Activated CD4-positive, alpha-beta T cell treated with anti-CD3 and anti-CD28 coated beads for 36 hours (primary cell): ENCODE results near the gene SCG2. TPM values are rescaled to one million over a fixed set of nuclear protein-coding genes. Genes with fewer than 3 reads are reported as not detected.

Experiments used
- ATAC-seq: fragments of 200-7000 bp; cut with Tn5 transposase; one replicate; pipeline ENCODE4 v1.10.0; 2021; ENCODE audit warnings: mild to moderate bottlenecking, moderate library complexity
- CTCF ChIA-PET: fragments of 350-600 bp; sonication (Branson Sonifier 250); formaldehyde crosslinking; loops from one replicate; lab custom pipeline; 2021; ENCODE audit warnings: antibody characterized with exemption; lab: Charles Lee
- POLR2A ChIA-PET: fragments of 350-600 bp; sonication (Branson Sonifier 250); formaldehyde crosslinking; loops from one replicate; lab custom pipeline; 2021; ENCODE audit warnings: antibody characterized with exemption, inconsistent platforms; lab: Charles Lee
- DNase-seq: peaks from one replicate; pipeline ENCODE4 v3.0.0-alpha.2; 2020
- H3K27ac Mint-ChIP-seq: one replicate; pipeline ENCODE4 v1.8.0; 2021; ENCODE audit warnings: mixed read lengths
- H3K27me3 Mint-ChIP-seq: one replicate; pipeline ENCODE4 v1.8.0; 2021; ENCODE audit warnings: mixed read lengths
- H3K36me3 Mint-ChIP-seq: one replicate; pipeline ENCODE4 v1.8.0; 2021; ENCODE audit warnings: low read depth, mixed read lengths
- H3K4me1 Mint-ChIP-seq: one replicate; pipeline ENCODE4 v1.8.0; 2021; ENCODE audit warnings: mixed read lengths
- H3K4me3 Mint-ChIP-seq: one replicate; pipeline ENCODE4 v1.8.0; 2021; ENCODE audit warnings: mild to moderate bottlenecking, moderate library complexity, mixed read lengths
- H3K9me3 Mint-ChIP-seq: one replicate; pipeline ENCODE4 v1.8.0; 2021; ENCODE audit warnings: low read depth, mixed read lengths
- intact Hi-C, 2 experiments: fragments of 100-400 bp; cut with DNase I in 1 of 2; cut with micrococcal nuclease in 1 of 2; formaldehyde crosslinking; loops; one replicate each; pipeline versions ENCODE4 v1.14.2 to v1.15.1; 2022 to 2024; cut with DNase I, micrococcal nuclease
- total RNA-seq, 2 experiments: library from RNA; stranded (reverse); gene quantifications; one replicate each; pipeline ENCODE4 v1.2.3, GENCODE V29; 2021

The SCG2 gene
- total RNA-seq, 2 experiments from 2014 or later, result not detected

GRCh38 chr2:223563462-223563861, 38.7 kb downstream of the SCG2 start:
- no peaks in the 10 kb centered on the region for H3K9me3 Mint-ChIP-seq
- H3K27ac Mint-ChIP-seq, result no peak overlapping the region
- peak; percentile 5 for DNase-seq
- ATAC-seq, result no peak
- ChIA-PET POLR2A (no interaction called here), CTCF (no interaction called here)
- H3K27me3 Mint-ChIP-seq, result no peaks in the 10 kb centered on the region
- intact Hi-C loops, result no loop called here
- H3K4me1 Mint-ChIP-seq, result no peaks in the 10 kb centered on the region
- H3K36me3 Mint-ChIP-seq, result no peaks in the 10 kb centered on the region
- H3K4me3 Mint-ChIP-seq, result no peak overlapping the region

GRCh38 chr2:223562078-223562477, 40.1 kb downstream of the SCG2 start:
- Mint-ChIP-seq H3K27ac (no peak overlapping the region), H3K36me3 (no peaks in the 10 kb centered on the region), H3K27me3 (no peaks in the 10 kb centered on the region), H3K4me1 (no peaks in the 10 kb centered on the region), H3K4me3 (no peak overlapping the region), H3K9me3 (no peaks in the 10 kb centered on the region)
- intact Hi-C loops, result no loop called here
- ATAC-seq (no peak), DNase-seq (no peak)
- CTCF ChIA-PET, result no interaction called here
- POLR2A ChIA-PET, result no interaction called here

GRCh38 chr2:223560749-223561435, 41.3 kb downstream of the SCG2 start:
- POLR2A ChIA-PET, result no interaction called here
- Mint-ChIP-seq H3K27me3 (no peaks in the 10 kb centered on the region), H3K27ac (no peak overlapping the region), H3K4me1 (no peaks in the 10 kb centered on the region), H3K9me3 (no peaks in the 10 kb centered on the region), H3K4me3 (no peak overlapping the region), H3K36me3 (no peaks in the 10 kb centered on the region)
- no peak for DNase-seq
- CTCF ChIA-PET, result no interaction called here
- intact Hi-C loops, result no loop called here
- no peak for ATAC-seq

- CTCF ChIA-PET, result no interaction called here
- Mint-ChIP-seq H3K4me3 (no peak overlapping the region), H3K9me3 (no peaks in the 10 kb centered on the region), H3K27me3 (no peaks in the 10 kb centered on the region), H3K27ac (no peak overlapping the region), H3K4me1 (no peaks in the 10 kb centered on the region), H3K36me3 (no peaks in the 10 kb centered on the region)
- POLR2A ChIA-PET, result no interaction called here
- no peak for ATAC-seq
- no peak for DNase-seq
- intact Hi-C loops, result no loop called here
Measured at GRCh38 chr2:223558970-223559369, 43.2 kb downstream of the SCG2 start.

- POLR2A ChIA-PET, result no interaction called here
- no peak overlapping the region for H3K4me3 Mint-ChIP-seq
- H3K27ac Mint-ChIP-seq, result no peak overlapping the region
- no peak for ATAC-seq
- no peaks in the 10 kb centered on the region for H3K9me3 Mint-ChIP-seq
- intact Hi-C loops, result no loop called here
- DNase-seq, result no peak
- no peaks in the 10 kb centered on the region for H3K4me1 Mint-ChIP-seq
- H3K27me3 Mint-ChIP-seq, result no peaks in the 10 kb centered on the region
- CTCF ChIA-PET, result no interaction called here
- no peaks in the 10 kb centered on the region for H3K36me3 Mint-ChIP-seq
Measured at GRCh38 chr2:223554923-223555322, 47.2 kb downstream of the SCG2 start.

GRCh38 chr2:223549215-223549614, 52.9 kb downstream of the SCG2 start:
- Mint-ChIP-seq H3K27me3 (no peaks in the 10 kb centered on the region), H3K9me3 (no peaks in the 10 kb centered on the region), H3K4me1 (no peaks in the 10 kb centered on the region), H3K4me3 (no peak overlapping the region), H3K36me3 (no peaks in the 10 kb centered on the region), H3K27ac (no peak overlapping the region)
- DNase-seq, result no peak
- CTCF ChIA-PET, result interaction anchor here (0.8 kb wide), 1 partner anchor 464 kb away, joined by 3 read pairs; no protein-coding TSS in a partner anchor
- POLR2A ChIA-PET, result no interaction called here
- no peak for ATAC-seq
- intact Hi-C loops, result no loop called here

GRCh38 chr2:223548194-223548593, 54.0 kb downstream of the SCG2 start:
- H3K36me3 Mint-ChIP-seq, result no peaks in the 10 kb centered on the region
- no peaks in the 10 kb centered on the region for H3K9me3 Mint-ChIP-seq
- DNase-seq, result no peak
- ChIA-PET CTCF (interaction anchor here (1.0 kb wide), 1 partner anchor 10 kb away, joined by 3 read pairs; no protein-coding TSS in a partner anchor), POLR2A (no interaction called here)
- H3K27me3 Mint-ChIP-seq, result no peaks in the 10 kb centered on the region
- intact Hi-C loops, result no loop called here
- H3K4me1 Mint-ChIP-seq, result no peaks in the 10 kb centered on the region
- no peak overlapping the region for H3K4me3 Mint-ChIP-seq
- ATAC-seq, result no peak
- no peak overlapping the region for H3K27ac Mint-ChIP-seq

Other genes with a start within 250 kb of the SCG2 start
- 10 to 100 TPM in 1 of 2 experiments, 1 to 10 TPM in 1; 8.8 to 10.1 TPM for gene AP1S3, start 235.2 kb upstream of the SCG2 start, total RNA-seq